ENCODE data around the gene FTSJ3. TPM values are rescaled to one million over a fixed set of nuclear protein-coding genes. Genes with fewer than 3 reads are reported as not detected.

FTSJ3 gene
- total and polyA plus RNA-seq, 4 donors: 10.0 to 38.1 (median 29.7) TPM

- intact Hi-C loops (cut with DNase I): loop anchor here in 1 of 2 donors (5.0 kb wide), 1 partner anchor 67 kb away; the partner anchor contains the start of gene SMARCD2
- H3K4me1 ChIP-seq (ENCODE audit: control insufficient read depth in 1 of 2, insufficient read depth in 2 of 2, low read length in 2 of 2): peaks cover 0 to 3% of the 10 kb centered on the region in 2 donors
- no peaks in the 10 kb centered on the region for H3K27me3 ChIP-seq (ENCODE audit: control insufficient read depth in 1 of 2, insufficient read depth in 2 of 2, low read length in 1 of 2)
- ATAC-seq (ENCODE audit: low FRiP score) (no peak), DNase-seq (no peak)
- H3K27ac ChIP-seq (ENCODE audit: low read depth in 1 of 2, low read length in 2 of 2): peak overlapping the region in 1 of 2 donors; percentile 14
- no peaks in the 10 kb centered on the region for H3K9me3 ChIP-seq (ENCODE audit: control insufficient read depth, low read length)
- no peaks in the 10 kb centered on the region for H3K36me3 ChIP-seq (ENCODE audit: control insufficient read depth in 1 of 2, insufficient read depth in 2 of 2, low read length in 1 of 2)
- 1% methylated on average over 4 of the region's 4 CpGs for WGBS, 2 donors
- H3K4me3 ChIP-seq (ENCODE audit: low read length in 2 of 2): peak overlapping the region; percentile 58 to 64
Measured at GRCh38 chr17:63774969-63775265, 52.5 kb downstream of the FTSJ3 start.

- ATAC-seq (ENCODE audit: low FRiP score) (peak; percentile 26), DNase-seq (peak; percentile 93 to 97)
- Histone ChIP-seq H3K27ac (ENCODE audit: low read depth in 1 of 2, low read length in 2 of 2) (peak within 1 kb of the TSS; percentile 81 to 93), H3K9me3 (ENCODE audit: control insufficient read depth, low read length) (no peaks in the 10 kb centered on the region), H3K36me3 (ENCODE audit: control insufficient read depth in 1 of 2, insufficient read depth in 2 of 2, low read length in 1 of 2) (no peaks in the 10 kb centered on the region), H3K4me1 (ENCODE audit: control insufficient read depth in 1 of 2, insufficient read depth in 2 of 2, low read length in 2 of 2) (peaks cover 0 to 3% of the 10 kb centered on the region in 2 donors), H3K27me3 (ENCODE audit: control insufficient read depth in 1 of 2, insufficient read depth in 2 of 2, low read length in 1 of 2) (no peaks in the 10 kb centered on the region), H3K4me3 (ENCODE audit: low read length in 2 of 2) (peak within 1 kb of the TSS; percentile 64 to 71)
- intact Hi-C loops (cut with DNase I): loop anchor here in 1 of 2 donors (5.0 kb wide), 1 partner anchor 68 kb away; the partner anchor contains the start of gene SMARCD2
- WGBS, 2 donors: 0 to 1% methylated on average over 35 to 67 of the region's 67 CpGs
Measured at GRCh38 chr17:63774141-63774968, 53.1 kb downstream of the FTSJ3 start, which contains the start of gene DDX42. TSS of gene DDX42 (plus strand) at chr17:63774170. CDS start at chr17:63787050, 12,880 bp downstream.

- ATAC-seq (ENCODE audit: low FRiP score): peak; percentile 99
- Histone ChIP-seq H3K27me3 (ENCODE audit: control insufficient read depth in 1 of 2, insufficient read depth in 2 of 2, low read length in 1 of 2) (no peaks in the 10 kb centered on the region), H3K9me3 (ENCODE audit: control insufficient read depth, low read length) (no peaks in the 10 kb centered on the region), H3K4me3 (ENCODE audit: low read length in 2 of 2) (peak within 1 kb of the TSS; percentile 64 to 71), H3K27ac (ENCODE audit: low read depth in 1 of 2, low read length in 2 of 2) (peak within 1 kb of the TSS; percentile 81 to 93), H3K4me1 (ENCODE audit: control insufficient read depth in 1 of 2, insufficient read depth in 2 of 2, low read length in 2 of 2) (peaks cover 0 to 3% of the 10 kb centered on the region in 2 donors), H3K36me3 (ENCODE audit: control insufficient read depth in 1 of 2, insufficient read depth in 2 of 2, low read length in 1 of 2) (no peaks in the 10 kb centered on the region)
- peak; percentile 98 to 99 for DNase-seq
- WGBS, 2 donors: 0% methylated on average over 74 of the region's 74 CpGs
- intact Hi-C loops (cut with DNase I): loop anchor here in 1 of 2 donors (2.0 to 5.0 kb wide), 3 partner anchors 31 to 69 kb away; partner anchors contain the start of genes FTSJ3, PSMC5 and SMARCD2
Measured at GRCh38 chr17:63773272-63774140, 54.0 kb downstream of the FTSJ3 start, which contains the start of gene CCDC47. TSS of gene CCDC47 (minus strand) at chr17:63773597. CDS start at chr17:63766175, 7,422 bp downstream.

- no peak for DNase-seq
Measured at GRCh38 chr17:63772801-63773271, 54.6 kb downstream of the FTSJ3 start.

More at GRCh38 chr17:63772801-63773271, 54.6 kb downstream of the FTSJ3 start:
- H3K4me1 ChIP-seq (ENCODE audit: control insufficient read depth in 1 of 2, insufficient read depth in 2 of 2, low read length in 2 of 2): peaks cover 0 to 3% of the 10 kb centered on the region in 2 donors
- WGBS, 2 donors: 3% methylated on average over 7 of the region's 7 CpGs
- no peaks in the 10 kb centered on the region for H3K27me3 ChIP-seq (ENCODE audit: control insufficient read depth in 1 of 2, insufficient read depth in 2 of 2, low read length in 1 of 2)
- H3K9me3 ChIP-seq (ENCODE audit: control insufficient read depth, low read length): no peaks in the 10 kb centered on the region
- peak overlapping the region; percentile 81 to 93 for H3K27ac ChIP-seq (ENCODE audit: low read depth in 1 of 2, low read length in 2 of 2)
- peak overlapping the region; percentile 64 to 71 for H3K4me3 ChIP-seq (ENCODE audit: low read length in 2 of 2)
- no peak for ATAC-seq (ENCODE audit: low FRiP score)
- intact Hi-C loops (cut with DNase I): loop anchor here in 1 of 2 donors (2.0 to 5.0 kb wide), 3 partner anchors 30 to 69 kb away; partner anchors contain the start of genes FTSJ3, PSMC5 and SMARCD2
- H3K36me3 ChIP-seq (ENCODE audit: control insufficient read depth in 1 of 2, insufficient read depth in 2 of 2, low read length in 1 of 2): no peaks in the 10 kb centered on the region

Other genes starting within 250 kb of the FTSJ3 start
- gene TACO1, start 226.8 kb downstream of the FTSJ3 start, total RNA-seq: 10 to 100 TPM; 10.8 to 11.0 TPM
- 10 to 100 TPM; 13.1 to 17.5 TPM for gene TACO1, start 226.8 kb downstream of the FTSJ3 start, polyA plus RNA-seq
- 10 to 100 TPM; 54.5 to 83.2 TPM for gene MAP3K3, start 205.2 kb downstream of the FTSJ3 start, total RNA-seq
- gene MAP3K3, start 205.2 kb downstream of the FTSJ3 start, polyA plus RNA-seq: 10 to 100 TPM; 16.2 to 40.4 TPM
- 10 to 100 TPM; 15.6 to 23.1 TPM for gene LIMD2, start 127.5 kb downstream of the FTSJ3 start, total RNA-seq
- 10 to 100 TPM; 20.8 to 23.1 TPM for gene LIMD2, start 127.5 kb downstream of the FTSJ3 start, polyA plus RNA-seq
- gene STRADA, start 85.9 kb downstream of the FTSJ3 start, total RNA-seq: 10 to 100 TPM; 39.0 to 63.8 TPM
- gene STRADA, start 85.9 kb downstream of the FTSJ3 start, polyA plus RNA-seq: 10 to 100 TPM; 10.8 to 43.0 TPM
- gene CCDC47, start 54.1 kb downstream of the FTSJ3 start, total RNA-seq: 10 to 100 TPM; 62.7 to 65.8 TPM
- gene CCDC47, start 54.1 kb downstream of the FTSJ3 start, polyA plus RNA-seq: 10 to 100 TPM; 27.9 to 35.2 TPM
- gene DDX42, start 53.5 kb downstream of the FTSJ3 start, total RNA-seq: 100 to 1,000 TPM; 120 to 136 TPM
- 10 to 100 TPM; 63.7 to 89.3 TPM for gene DDX42, start 53.5 kb downstream of the FTSJ3 start, polyA plus RNA-seq
- 10 to 100 TPM; 81.1 to 92.9 TPM for gene PSMC5, start 232 bp downstream of the FTSJ3 start, total RNA-seq
- 100 to 1,000 TPM; 144 to 208 TPM for gene PSMC5, start 232 bp downstream of the FTSJ3 start, polyA plus RNA-seq
- 10 to 100 TPM; 43.0 to 69.7 TPM for gene SMARCD2, start 15.0 kb upstream of the FTSJ3 start, total RNA-seq
- 10 to 100 TPM; 37.9 to 61.5 TPM for gene SMARCD2, start 15.0 kb upstream of the FTSJ3 start, polyA plus RNA-seq
- gene CSH2, start 46.0 kb upstream of the FTSJ3 start, total RNA-seq: not detected
- not detected for gene CSH2, start 46.0 kb upstream of the FTSJ3 start, polyA plus RNA-seq
- not detected for gene GH2, start 54.3 kb upstream of the FTSJ3 start, total RNA-seq
- gene GH2, start 54.3 kb upstream of the FTSJ3 start, polyA plus RNA-seq: not detected
- not detected for gene CSH1, start 68.9 kb upstream of the FTSJ3 start, total RNA-seq
- not detected for gene CSH1, start 68.9 kb upstream of the FTSJ3 start, polyA plus RNA-seq
- not detected for gene CSHL1, start 83.6 kb upstream of the FTSJ3 start, total RNA-seq
- not detected for gene CSHL1, start 83.6 kb upstream of the FTSJ3 start, polyA plus RNA-seq
- not detected for gene GH1, start 91.2 kb upstream of the FTSJ3 start, total RNA-seq
- gene GH1, start 91.2 kb upstream of the FTSJ3 start, polyA plus RNA-seq: not detected
- 1 to 10 TPM; 5.1 to 7.1 TPM for gene CD79B, start 104.7 kb upstream of the FTSJ3 start, total RNA-seq
- 1 to 10 TPM in 1 of 2 donors, under 1 TPM in 1; 0.50 to 6.7 TPM for gene CD79B, start 104.7 kb upstream of the FTSJ3 start, polyA plus RNA-seq
- gene SCN4A, start 145.3 kb upstream of the FTSJ3 start, total RNA-seq: 1 to 10 TPM; 1.5 to 3.2 TPM
- gene SCN4A, start 145.3 kb upstream of the FTSJ3 start, polyA plus RNA-seq: under 1 TPM in 1 of 2 donors, not detected in 1; 0.03 TPM
- gene PRR29, start 170.7 kb upstream of the FTSJ3 start, total RNA-seq: under 1 TPM; 0.62 to 0.84 TPM
- under 1 TPM in 1 of 2 donors, not detected in 1; 0.10 TPM for gene PRR29, start 170.7 kb upstream of the FTSJ3 start, polyA plus RNA-seq
- 10 to 100 TPM; 24.9 to 36.0 TPM for gene ICAM2, start 193.0 kb upstream of the FTSJ3 start, total RNA-seq
- 1 to 10 TPM; 3.9 to 9.7 TPM for gene ICAM2, start 193.0 kb upstream of the FTSJ3 start, polyA plus RNA-seq